ENCODE results near the gene KRTAP1-4.
"Not testable (repeated sequence)": the region's sequence is repeated elsewhere in the genome, so short reads cannot be mapped to it uniquely, and the experiment has no call there.

Gene KRTAP1-4

DNA sequence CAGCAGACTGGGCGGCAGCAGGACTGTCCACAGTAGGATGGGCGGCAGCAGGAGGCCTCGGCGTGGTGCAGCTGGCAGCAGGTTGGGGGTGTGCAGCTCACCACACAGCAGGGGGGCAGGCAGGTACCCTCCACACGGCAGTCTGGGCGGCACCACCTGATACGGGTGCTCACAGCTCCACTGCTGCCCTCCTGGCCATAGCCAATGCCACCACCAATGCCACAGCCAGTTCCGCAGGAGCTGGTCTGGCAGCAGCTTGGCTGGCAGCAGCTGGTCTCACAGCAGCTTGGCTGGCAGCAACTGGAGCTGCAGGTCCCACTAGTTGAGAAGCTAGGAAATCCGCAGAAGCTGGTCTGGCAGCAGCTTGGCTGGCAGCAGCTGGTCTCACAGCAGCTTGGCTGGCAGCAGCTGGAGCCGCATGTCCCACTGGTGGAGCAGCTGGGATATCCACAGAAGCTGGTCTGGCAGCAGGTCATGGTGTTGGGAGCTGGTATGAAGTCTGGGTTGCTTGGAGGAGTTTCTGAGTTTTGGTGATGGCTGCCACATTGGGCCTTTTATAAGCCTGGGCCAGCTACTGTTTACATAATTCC lies 4.4 kb upstream of the KRTAP1-4 start, which contains the start of gene KRTAP1-3:
TSS of gene KRTAP1-3 (minus strand) at position 529 of the 590 bp plus-strand sequence. CDS start at position 476, 53 bp downstream.
- not testable (repeated sequence) for H3K27me3 ChIP-seq (ENCODE audit: insufficient read depth, low read length); H3K36me3 ChIP-seq (ENCODE audit: insufficient read depth, low read length); H3K4me1 ChIP-seq (ENCODE audit: insufficient read depth, low read length); H3K4me3 ChIP-seq (ENCODE audit: low read length); H3K9me3 ChIP-seq (ENCODE audit: low read length); H2AFZ ChIP-seq (ENCODE audit: low read depth, low read length)

DNA sequence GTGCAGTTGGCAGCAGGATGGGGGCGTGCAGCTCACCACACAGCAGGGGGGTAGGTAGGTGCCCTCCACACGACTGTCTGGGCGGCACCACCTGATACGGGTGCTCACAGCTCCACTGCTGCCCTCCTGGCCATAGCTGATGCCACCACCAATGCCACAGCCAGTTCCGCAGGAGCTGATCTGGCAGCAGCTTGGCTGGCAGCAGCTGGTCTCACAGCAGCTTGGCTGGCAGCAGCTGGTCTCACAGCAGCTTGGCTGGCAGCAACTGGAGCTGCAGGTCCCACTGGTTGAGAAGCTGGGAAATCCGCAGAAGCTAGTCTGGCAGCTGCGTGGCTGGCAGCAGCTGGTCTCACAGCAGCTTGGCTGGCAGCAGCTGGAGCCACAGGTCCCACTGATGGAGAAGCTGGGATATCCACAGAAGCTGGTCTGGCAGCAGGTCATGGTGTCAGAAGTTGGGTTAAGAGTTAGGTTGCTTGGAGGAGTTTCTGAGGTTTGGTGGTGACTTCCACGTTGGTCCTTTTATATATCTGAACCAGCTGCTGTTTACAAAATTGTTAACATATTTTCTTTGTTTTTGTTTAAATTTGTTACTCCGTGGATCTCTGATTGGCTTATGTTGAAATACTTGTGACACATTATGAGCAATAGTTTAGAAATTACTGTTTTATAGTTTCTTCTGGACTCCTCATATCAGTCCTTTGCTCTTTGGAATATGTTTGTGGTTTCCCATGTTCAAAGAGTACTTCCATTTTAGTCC lies 3.1 kb downstream of the KRTAP1-4 start, which contains the start of gene KRTAP1-5:
TSS of gene KRTAP1-5 (minus strand) at position 494 of the 757 bp plus-strand sequence. CDS start at position 441, 53 bp downstream.
- Histone ChIP-seq H3K9me3 (ENCODE audit: low read length) (no peaks in the 10 kb centered on the region), H3K36me3 (ENCODE audit: insufficient read depth, low read length) (no peaks in the 10 kb centered on the region), H2AFZ (ENCODE audit: low read depth, low read length) (no peak within 1 kb of the TSS), H3K4me3 (ENCODE audit: low read length) (no peak within 1 kb of the TSS), H3K4me1 (ENCODE audit: insufficient read depth, low read length) (no peaks in the 10 kb centered on the region), H3K27me3 (ENCODE audit: insufficient read depth, low read length) (peaks cover 2% of the 10 kb centered on the region)

DNA sequence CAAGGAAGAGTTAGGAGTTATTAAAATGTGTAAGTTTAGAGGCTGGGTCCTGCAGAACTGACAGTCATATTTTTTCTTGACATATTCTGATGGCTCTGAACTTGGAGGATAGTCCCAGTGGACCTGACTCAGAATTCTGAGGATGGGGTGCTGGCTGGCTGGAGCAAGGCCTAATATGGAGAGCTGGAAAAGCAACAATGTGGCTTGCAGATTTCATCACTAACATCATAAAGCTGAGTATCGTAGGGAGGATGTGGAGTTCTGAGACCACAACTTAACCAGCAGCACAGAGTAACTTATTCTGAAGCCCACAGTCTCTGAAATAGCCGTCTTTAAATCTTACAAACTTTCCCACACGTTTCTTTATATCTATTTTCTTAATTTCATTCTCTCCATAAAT lies 5.3 kb downstream of the KRTAP1-4 start:
- Histone ChIP-seq H3K4me3 (ENCODE audit: low read length) (no peak overlapping the region), H3K36me3 (ENCODE audit: insufficient read depth, low read length) (no peaks in the 10 kb centered on the region), H2AFZ (ENCODE audit: low read depth, low read length) (no peak overlapping the region), H3K4me1 (ENCODE audit: insufficient read depth, low read length) (no peaks in the 10 kb centered on the region), H3K27me3 (ENCODE audit: insufficient read depth, low read length) (peaks cover 2% of the 10 kb centered on the region), H3K9me3 (ENCODE audit: low read length) (no peaks in the 10 kb centered on the region)

DNA sequence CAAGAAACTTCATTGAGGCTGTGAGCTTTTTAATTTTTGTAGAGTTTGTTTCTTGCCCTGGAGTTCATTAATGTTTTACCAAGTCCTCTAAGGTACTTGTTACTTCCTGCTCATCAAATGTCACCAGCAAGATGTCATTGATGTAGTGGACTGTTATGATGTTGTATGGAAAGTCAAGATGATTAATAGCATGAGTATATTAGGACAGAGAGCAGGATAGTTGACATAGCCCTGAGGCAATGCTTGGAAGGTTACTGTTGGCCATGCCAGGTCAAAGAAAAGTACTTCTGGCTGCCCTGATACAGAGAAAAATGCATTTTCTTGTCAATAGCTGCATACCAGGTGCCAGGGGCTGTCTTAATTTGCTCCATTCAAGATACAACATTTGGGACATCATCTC lies 9.7 kb downstream of the KRTAP1-4 start:
- no peaks in the 10 kb centered on the region for H3K4me1 ChIP-seq (ENCODE audit: insufficient read depth, low read length)
- peaks cover 4% of the 10 kb centered on the region for H3K27me3 ChIP-seq (ENCODE audit: insufficient read depth, low read length)
- no peak overlapping the region for H2AFZ ChIP-seq (ENCODE audit: low read depth, low read length)
- no peak overlapping the region for H3K4me3 ChIP-seq (ENCODE audit: low read length)
- H3K9me3 ChIP-seq (ENCODE audit: low read length): no peaks in the 10 kb centered on the region
- no peaks in the 10 kb centered on the region for H3K36me3 ChIP-seq (ENCODE audit: insufficient read depth, low read length)

DNA sequence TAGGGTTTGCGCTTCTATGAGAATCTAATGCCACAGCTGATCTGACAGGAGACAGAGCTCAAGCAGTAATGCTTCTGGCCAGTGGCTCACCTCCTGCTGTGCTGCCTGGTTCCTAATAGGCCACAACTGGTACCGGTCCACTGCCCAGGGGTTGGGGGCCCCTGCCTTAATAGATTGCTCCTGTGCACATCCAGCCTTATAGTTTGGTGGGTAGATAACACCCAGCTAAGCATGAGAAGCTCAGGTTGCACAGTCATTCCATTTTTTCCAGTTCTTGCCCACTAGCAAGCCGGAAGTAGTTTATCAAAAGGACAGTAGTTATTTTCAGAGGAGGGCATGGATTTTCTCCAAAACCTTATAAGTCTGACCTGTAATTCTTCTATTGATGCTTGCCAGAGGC lies 10.6 kb downstream of the KRTAP1-4 start:
- Histone ChIP-seq H3K36me3 (ENCODE audit: insufficient read depth, low read length) (no peaks in the 10 kb centered on the region), H3K9me3 (ENCODE audit: low read length) (no peaks in the 10 kb centered on the region), H3K4me3 (ENCODE audit: low read length) (no peak overlapping the region), H2AFZ (ENCODE audit: low read depth, low read length) (no peak overlapping the region), H3K4me1 (ENCODE audit: insufficient read depth, low read length) (no peaks in the 10 kb centered on the region), H3K27me3 (ENCODE audit: insufficient read depth, low read length) (peaks cover 2% of the 10 kb centered on the region)

DNA sequence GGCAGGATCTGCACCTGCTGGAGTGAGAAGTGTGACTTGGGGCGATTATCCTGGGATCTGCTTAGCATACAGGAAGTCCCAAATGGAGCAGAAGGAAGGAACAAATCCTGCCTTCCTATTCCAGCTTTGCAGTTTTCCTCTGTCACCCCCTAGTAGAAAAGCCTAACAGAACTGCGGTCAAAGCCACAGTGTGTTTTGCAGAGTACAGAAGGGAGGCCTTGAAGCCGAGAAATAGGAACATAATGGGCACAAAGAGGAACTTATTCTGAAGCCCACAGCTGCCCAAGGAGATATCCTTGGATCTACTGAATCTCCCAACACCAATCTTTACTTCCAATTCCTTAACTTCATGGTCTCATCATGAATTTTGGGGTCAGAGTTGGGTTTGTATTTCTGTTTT lies 11.5 kb downstream of the KRTAP1-4 start:
- H3K9me3 ChIP-seq (ENCODE audit: low read length): no peaks in the 10 kb centered on the region
- H3K27me3 ChIP-seq (ENCODE audit: insufficient read depth, low read length): peaks cover 2% of the 10 kb centered on the region
- H3K4me1 ChIP-seq (ENCODE audit: insufficient read depth, low read length): no peaks in the 10 kb centered on the region
- no peaks in the 10 kb centered on the region for H3K36me3 ChIP-seq (ENCODE audit: insufficient read depth, low read length)
- no peak overlapping the region for H3K4me3 ChIP-seq (ENCODE audit: low read length)
- no peak overlapping the region for H2AFZ ChIP-seq (ENCODE audit: low read depth, low read length)

DNA sequence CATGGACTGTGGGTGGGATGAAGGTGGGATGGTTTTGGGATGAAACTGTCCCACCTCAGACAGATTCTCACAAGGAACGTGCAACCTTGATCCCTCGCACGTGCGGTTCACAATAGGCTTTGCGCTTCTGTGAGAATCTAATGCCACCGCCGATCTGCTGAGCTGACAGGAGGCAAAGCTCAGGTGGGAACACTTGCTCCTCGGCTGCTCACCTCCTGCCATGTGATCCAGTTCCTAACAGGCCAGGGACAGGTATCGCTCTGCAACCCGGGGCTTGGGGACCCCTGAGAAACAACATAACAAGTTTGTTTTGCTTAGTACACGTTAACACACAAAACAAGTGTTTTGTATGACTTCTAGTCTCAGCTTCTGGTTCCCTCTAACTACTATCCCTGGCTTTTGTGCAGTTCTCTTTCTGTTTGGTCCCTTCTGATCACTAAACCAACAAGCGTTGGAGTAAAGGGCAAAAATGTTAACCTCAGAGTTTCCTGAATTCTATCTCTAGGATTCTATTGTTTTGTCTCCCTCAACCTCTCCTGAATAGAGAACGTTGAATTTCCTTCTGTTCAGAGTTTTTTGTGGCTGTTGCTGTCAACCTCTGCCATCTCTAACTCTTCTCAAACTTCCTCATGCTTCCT lies 13.3 kb downstream of the KRTAP1-4 start:
- Histone ChIP-seq H3K4me3 (ENCODE audit: low read length) (no peak overlapping the region), H2AFZ (ENCODE audit: low read depth, low read length) (no peak overlapping the region), H3K4me1 (ENCODE audit: insufficient read depth, low read length) (no peaks in the 10 kb centered on the region), H3K27me3 (ENCODE audit: insufficient read depth, low read length) (peaks cover 2% of the 10 kb centered on the region), H3K9me3 (ENCODE audit: low read length) (no peaks in the 10 kb centered on the region), H3K36me3 (ENCODE audit: insufficient read depth, low read length) (no peaks in the 10 kb centered on the region)

DNA sequence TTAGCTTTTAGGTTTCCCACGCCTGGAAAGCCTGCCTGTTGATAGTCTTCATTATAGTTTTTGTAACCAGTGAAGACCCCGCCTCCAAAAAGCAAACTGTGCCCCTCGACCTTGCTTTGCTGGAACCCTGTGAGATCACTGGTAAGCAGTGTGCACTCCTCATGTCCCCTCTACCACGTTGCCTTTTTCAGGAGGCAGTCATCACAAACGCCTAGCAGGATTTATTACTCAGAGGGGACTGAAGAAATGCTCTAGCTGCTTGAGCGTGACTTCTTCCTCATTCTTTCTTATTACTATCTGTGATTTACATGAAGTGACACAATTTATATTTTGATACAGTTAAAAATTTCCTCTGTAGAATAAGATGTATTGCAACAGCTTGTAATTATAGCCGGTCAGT lies 14.5 kb downstream of the KRTAP1-4 start:
- no peaks in the 10 kb centered on the region for H3K9me3 ChIP-seq (ENCODE audit: low read length)
- no peaks in the 10 kb centered on the region for H3K36me3 ChIP-seq (ENCODE audit: insufficient read depth, low read length)
- no peak overlapping the region for H2AFZ ChIP-seq (ENCODE audit: low read depth, low read length)
- H3K4me1 ChIP-seq (ENCODE audit: insufficient read depth, low read length): no peaks in the 10 kb centered on the region
- no peak overlapping the region for H3K4me3 ChIP-seq (ENCODE audit: low read length)
- peaks cover 2% of the 10 kb centered on the region for H3K27me3 ChIP-seq (ENCODE audit: insufficient read depth, low read length)

DNA sequence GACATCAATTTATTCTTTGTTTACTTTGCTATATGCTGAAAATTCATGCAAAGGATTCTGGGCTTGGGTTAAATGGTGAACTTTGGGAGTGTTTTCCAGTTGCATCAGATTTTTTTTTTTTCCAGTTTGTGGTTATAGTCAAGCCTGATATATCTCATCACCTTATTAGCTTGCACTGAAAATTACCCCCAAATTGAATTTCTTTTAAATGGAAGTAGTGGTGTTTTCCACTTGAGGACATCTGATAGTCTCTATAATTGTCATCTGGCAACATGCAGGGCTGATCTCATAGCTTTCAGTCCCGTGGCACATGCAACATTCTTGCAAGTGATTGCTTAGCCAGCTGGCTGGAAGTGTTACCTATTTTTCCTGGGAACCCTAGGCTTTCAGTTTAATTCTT lies 16.4 kb downstream of the KRTAP1-4 start:
- H3K36me3 ChIP-seq (ENCODE audit: insufficient read depth, low read length): no peaks in the 10 kb centered on the region
- H3K4me1 ChIP-seq (ENCODE audit: insufficient read depth, low read length): no peaks in the 10 kb centered on the region
- H3K9me3 ChIP-seq (ENCODE audit: low read length): no peaks in the 10 kb centered on the region
- H3K4me3 ChIP-seq (ENCODE audit: low read length): no peak overlapping the region
- H3K27me3 ChIP-seq (ENCODE audit: insufficient read depth, low read length): peaks cover 2% of the 10 kb centered on the region
- H2AFZ ChIP-seq (ENCODE audit: low read depth, low read length): no peak overlapping the region

DNA sequence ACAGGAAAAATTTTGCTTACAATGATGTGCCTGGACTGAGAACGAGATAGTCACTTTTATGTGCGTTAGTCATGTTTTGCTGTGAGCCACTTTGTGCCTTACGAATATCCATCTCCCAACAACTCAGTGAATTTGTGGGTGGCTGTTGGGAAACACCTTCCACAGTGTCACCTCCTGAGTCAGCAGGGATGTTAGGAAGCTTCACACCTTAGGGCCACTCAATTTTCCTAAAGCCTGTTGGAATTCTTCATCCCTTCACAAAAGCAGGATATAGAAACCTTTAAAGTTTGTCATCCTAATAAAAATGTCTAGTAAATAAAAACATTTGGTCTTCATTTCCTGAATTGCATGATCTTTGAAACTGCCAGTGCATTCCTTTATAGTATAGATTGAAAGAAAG lies 16.8 kb downstream of the KRTAP1-4 start:
- Histone ChIP-seq H2AFZ (ENCODE audit: low read depth, low read length) (no peak overlapping the region), H3K27me3 (ENCODE audit: insufficient read depth, low read length) (peaks cover 2% of the 10 kb centered on the region), H3K36me3 (ENCODE audit: insufficient read depth, low read length) (no peaks in the 10 kb centered on the region), H3K4me3 (ENCODE audit: low read length) (no peak overlapping the region), H3K4me1 (ENCODE audit: insufficient read depth, low read length) (no peaks in the 10 kb centered on the region), H3K9me3 (ENCODE audit: low read length) (no peaks in the 10 kb centered on the region)

DNA sequence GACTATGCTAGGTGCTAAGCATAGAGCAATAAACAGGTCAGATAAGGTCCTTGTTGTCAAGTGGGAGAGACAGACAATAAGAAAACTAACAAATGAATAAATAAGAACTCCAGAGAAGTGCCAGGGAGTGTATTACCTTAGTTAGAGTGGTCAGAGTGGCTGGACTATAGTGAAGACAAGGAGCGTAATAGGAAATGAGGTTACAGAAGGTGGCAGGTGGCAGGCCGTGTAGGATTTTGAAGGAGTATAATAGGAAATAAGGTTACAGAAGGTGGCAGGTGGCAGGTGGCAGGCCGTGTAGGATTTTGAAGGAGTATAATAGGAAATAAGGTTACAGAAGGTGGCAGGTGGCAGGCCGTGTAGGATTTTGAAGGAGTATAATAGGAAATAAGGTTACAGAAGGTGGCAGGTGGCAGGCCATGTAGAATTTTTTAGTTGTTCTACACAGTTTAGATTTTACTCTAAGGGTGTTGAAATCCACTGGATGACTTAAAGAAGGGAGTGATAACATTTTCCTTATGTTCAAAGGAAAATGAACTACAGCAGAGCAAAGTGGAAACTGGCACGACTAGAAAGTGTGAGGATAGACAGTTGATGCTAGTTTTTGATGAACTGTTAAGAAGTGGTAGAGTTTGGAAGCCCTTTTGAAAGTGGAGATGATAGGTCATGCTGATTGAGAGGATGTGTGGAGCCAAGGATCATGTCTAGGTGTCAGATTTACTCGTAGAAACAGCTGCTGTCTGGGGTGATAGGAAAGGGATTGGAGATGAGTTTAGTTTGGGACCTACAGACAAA lies 17.5 kb downstream of the KRTAP1-4 start:
- Histone ChIP-seq H3K36me3 (ENCODE audit: insufficient read depth, low read length) (no peaks in the 10 kb centered on the region), H3K27me3 (ENCODE audit: insufficient read depth, low read length) (peaks cover 2% of the 10 kb centered on the region), H3K9me3 (ENCODE audit: low read length) (no peaks in the 10 kb centered on the region), H2AFZ (ENCODE audit: low read depth, low read length) (no peak overlapping the region), H3K4me3 (ENCODE audit: low read length) (no peak overlapping the region), H3K4me1 (ENCODE audit: insufficient read depth, low read length) (no peaks in the 10 kb centered on the region)

DNA sequence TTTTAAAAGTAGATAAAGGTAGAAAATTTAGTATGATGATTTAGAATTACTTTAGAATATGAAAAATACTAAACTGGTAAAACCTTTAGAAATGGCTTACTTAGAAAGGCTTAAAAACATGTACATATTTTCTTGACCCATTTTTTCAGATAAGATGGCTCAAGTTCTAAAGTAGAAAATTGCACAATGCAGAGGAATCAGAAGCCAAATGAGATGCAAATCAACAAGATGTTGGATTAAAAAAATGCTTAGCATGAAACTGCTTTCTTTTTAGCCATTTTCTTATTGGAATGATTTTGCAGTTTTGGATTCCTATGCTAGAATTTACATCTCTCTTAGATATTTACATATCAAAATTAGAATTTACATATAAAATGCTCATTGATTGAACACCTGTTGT lies 19.6 kb downstream of the KRTAP1-4 start:
- Histone ChIP-seq H3K36me3 (ENCODE audit: insufficient read depth, low read length) (no peaks in the 10 kb centered on the region), H3K4me3 (ENCODE audit: low read length) (no peak overlapping the region), H3K27me3 (ENCODE audit: insufficient read depth, low read length) (no peaks in the 10 kb centered on the region), H3K9me3 (ENCODE audit: low read length) (no peaks in the 10 kb centered on the region), H2AFZ (ENCODE audit: low read depth, low read length) (no peak overlapping the region), H3K4me1 (ENCODE audit: insufficient read depth, low read length) (no peaks in the 10 kb centered on the region)

DNA sequence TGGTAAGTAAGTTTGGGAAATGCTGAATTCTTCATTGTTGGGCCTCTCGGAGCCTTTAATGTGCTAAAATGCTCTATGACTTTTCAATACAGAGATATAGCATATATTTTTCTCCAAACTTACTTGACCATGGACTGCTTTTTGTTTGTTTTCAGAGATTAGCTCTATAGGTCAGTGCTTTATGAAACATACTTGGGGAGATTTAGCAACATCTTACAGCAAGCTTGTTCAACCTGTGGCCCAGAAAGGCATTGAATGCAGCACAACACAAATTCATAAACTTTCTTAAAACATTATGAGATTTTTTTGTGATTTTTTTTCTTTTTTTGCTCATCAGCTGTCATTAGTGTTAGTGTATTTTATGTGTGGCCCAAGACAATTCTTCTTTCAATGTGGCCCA lies 20.1 kb downstream of the KRTAP1-4 start:
- H3K4me1 ChIP-seq (ENCODE audit: insufficient read depth, low read length): no peaks in the 10 kb centered on the region

More for the DNA sequence above, 20.1 kb downstream of the KRTAP1-4 start:
- Histone ChIP-seq H3K9me3 (ENCODE audit: low read length) (no peaks in the 10 kb centered on the region), H3K36me3 (ENCODE audit: insufficient read depth, low read length) (no peaks in the 10 kb centered on the region), H3K4me3 (ENCODE audit: low read length) (no peak overlapping the region), H3K27me3 (ENCODE audit: insufficient read depth, low read length) (no peaks in the 10 kb centered on the region), H2AFZ (ENCODE audit: low read depth, low read length) (no peak overlapping the region)

Data from neuron (in vitro differentiated cells).